H1 (cell line): ENCODE measurements around the gene MAP2K7. TPM values are rescaled to one million over a fixed set of nuclear protein-coding genes. Genes with fewer than 3 reads are reported as not detected.
A peak's percentile ranks its signal among the peaks of the same experiment; 100 is the strongest.

ENCODE experiments used
- CTCF ChIA-PET: fragments of 300-600 bp; sonication (Branson Sonifier 250); formaldehyde crosslinking; loops from one replicate; lab custom pipeline; 2021; ENCODE audit not compliant: partially characterized antibody; lab: Charles Lee
- POLR2A ChIA-PET: fragments of 300-600 bp; sonication (Branson Sonifier 250); formaldehyde crosslinking; loops from one replicate; lab custom pipeline; 2021; ENCODE audit warnings: inconsistent platforms; ENCODE audit not compliant: partially characterized antibody; lab: Charles Lee
- DNase-seq, 2 experiments: peaks; one replicate each; pipeline versions ENCODE4 v3.0.0 to v3.0.0-alpha.2; 2010 to 2022; ENCODE audit warnings: low spot score in 2 of 2, low read depth in 1 of 2, mixed read lengths in 1 of 2
- FAIRE-seq: peaks from 2 replicates; lab custom pipeline; 2011; peaks lifted over from hg19 to GRCh38; lab: Jason Lieb, UNC
- H2AFZ ChIP-seq: 2 replicates; pipeline ENCODE4 v1.8.1; 2012; ENCODE audit warnings: low read length, inconsistent platforms
- H2AK5ac ChIP-seq: 2 replicates; pipeline ENCODE4 v1.6.1; 2013; ENCODE audit warnings: low read depth, low read length
- H2BK120ac ChIP-seq: replicated peaks from 2 replicates; pipeline ENCODE3; 2013; ENCODE audit warnings: low read depth, low read length, inconsistent platforms
- H2BK12ac ChIP-seq: 2 replicates; pipeline ENCODE4 v1.6.1; 2013; ENCODE audit warnings: low read depth, low read length
- H2BK15ac ChIP-seq: 2 replicates; pipeline ENCODE4 v1.6.1; 2013; ENCODE audit warnings: low read length
- H2BK20ac ChIP-seq: 2 replicates; pipeline ENCODE4 v1.6.1; 2013; ENCODE audit warnings: low read length
- H2BK5ac ChIP-seq: 2 replicates; pipeline ENCODE4 v1.6.1; 2013; ENCODE audit warnings: low read depth, low read length
- H3K14ac ChIP-seq: 2 replicates; pipeline ENCODE4 v1.6.1; 2013; ENCODE audit warnings: inconsistent platforms; ENCODE audit not compliant: insufficient read length
- H3K18ac ChIP-seq: 2 replicates; pipeline ENCODE4 v1.6.1; 2013; ENCODE audit warnings: low read length; ENCODE audit errors: extremely low read depth
- H3K23ac ChIP-seq: 2 replicates; pipeline ENCODE4 v1.6.1; 2013; ENCODE audit warnings: inconsistent platforms; ENCODE audit not compliant: insufficient read length
- H3K23me2 ChIP-seq: 2 replicates; pipeline ENCODE4 v1.6.1; 2013; ENCODE audit warnings: low read depth, low read length
- H3K27ac ChIP-seq: 2 replicates; pipeline ENCODE4 v1.6.1; 2011; ENCODE audit warnings: low read depth, low read length, inconsistent platforms
- H3K27me3 ChIP-seq, 4 experiments: replicated peaks in 1 of 4; 1 replicate in 1 of 4; 2 replicates in 3 of 4; pipeline versions ENCODE4 v1.6.1 to v1.8.1; 2011 to 2013; ENCODE audit warnings: low read length in 3 of 4, mild to moderate bottlenecking in 3 of 4, inconsistent platforms in 2 of 4, mixed read lengths in 2 of 4, moderate library complexity in 1 of 4; ENCODE audit not compliant: control insufficient read depth in 3 of 4, insufficient read depth in 3 of 4; ENCODE audit errors: extremely low read depth in 1 of 4
- H3K36me3 ChIP-seq, 4 experiments: 2 replicates each; pipeline versions ENCODE4 v1.6.1 to v1.8.1; 2011 to 2013; ENCODE audit warnings: mild to moderate bottlenecking in 4 of 4, low read length in 3 of 4, moderate library complexity in 2 of 4, control low read depth in 1 of 4, inconsistent platforms in 1 of 4; ENCODE audit not compliant: insufficient read depth in 4 of 4, control insufficient read depth in 2 of 4
- H3K4ac ChIP-seq: replicated peaks from 2 replicates; pipeline ENCODE3; 2013; ENCODE audit warnings: low read length, low read depth, mixed read lengths, inconsistent platforms; ENCODE audit not compliant: insufficient read length
- H3K4me1 ChIP-seq, 4 experiments: replicated peaks in 1 of 4; 1 replicate in 1 of 4; 2 replicates in 3 of 4; pipeline versions ENCODE4 v1.6.1 to v1.8.1; 2011 to 2013; ENCODE audit warnings: low read length in 3 of 4, inconsistent platforms in 2 of 4, mixed read lengths in 1 of 4; ENCODE audit not compliant: insufficient read depth in 4 of 4, control insufficient read depth in 3 of 4
- H3K4me2 ChIP-seq, 2 experiments: 2 replicates each; pipeline versions ENCODE4 v1.6.1 to v1.8.1; 2011 to 2013; ENCODE audit warnings: low read depth in 2 of 2, low read length in 2 of 2, control low read depth in 1 of 2, inconsistent platforms in 1 of 2, mild to moderate bottlenecking in 1 of 2; ENCODE audit not compliant: insufficient read depth in 1 of 2
- H3K4me3 ChIP-seq, 4 experiments: fragments of 200-600, 300-600 bp in 1 of 4; sonication (generic), shearing (Covaris generic), sonication (Bioruptor Twin) in 1 of 4; 2 replicates each; pipeline versions ENCODE4 v1.5.1 to v1.8.1; 2011 to 2016; ENCODE audit warnings: low read length in 4 of 4, low read depth in 3 of 4, control low read depth in 2 of 4, inconsistent platforms in 2 of 4, mild to moderate bottlenecking in 2 of 4, mixed read lengths in 1 of 4, moderate library complexity in 1 of 4; ENCODE audit not compliant: insufficient read depth in 2 of 4; ENCODE audit errors: extremely low read depth in 1 of 4
- H3K56ac ChIP-seq: replicated peaks from 2 replicates; pipeline ENCODE3; 2013; ENCODE audit warnings: low read depth, mild to moderate bottlenecking, mixed read lengths, low read length, inconsistent platforms; ENCODE audit not compliant: insufficient read length
- H3K79me1 ChIP-seq: 2 replicates; pipeline ENCODE4 v1.6.1; 2013; ENCODE audit warnings: low read depth, low read length, control low read depth
- H3K79me2 ChIP-seq, 2 experiments: 2 replicates each; pipeline versions ENCODE4 v1.6.1 to v1.8.1; 2012 to 2013; ENCODE audit warnings: low read length in 2 of 2, mild to moderate bottlenecking in 2 of 2, inconsistent platforms in 1 of 2; ENCODE audit not compliant: insufficient read depth in 2 of 2, control insufficient read depth in 1 of 2
- H3K9ac ChIP-seq, 4 experiments: replicated peaks in 1 of 4; 1 replicate in 1 of 4; 2 replicates in 3 of 4; pipeline versions ENCODE4 v1.6.1 to v1.8.1; 2011 to 2013; ENCODE audit warnings: low read depth in 3 of 4, low read length in 3 of 4, control low read depth in 2 of 4, mild to moderate bottlenecking in 2 of 4, moderate library complexity in 2 of 4, inconsistent platforms in 1 of 4; ENCODE audit errors: extremely low read depth in 1 of 4
- H3K9me3 ChIP-seq, 2 experiments: 2 replicates each; pipeline versions ENCODE4 v1.6.1 to v1.8.1; 2012 to 2013; ENCODE audit warnings: mild to moderate bottlenecking in 2 of 2, moderate library complexity in 2 of 2, control low read depth in 1 of 2, inconsistent platforms in 1 of 2, low read depth in 1 of 2, low read length in 1 of 2, mixed read lengths in 1 of 2; ENCODE audit not compliant: insufficient read depth in 2 of 2
- H4K20me1 ChIP-seq, 2 experiments: replicated peaks in 1 of 2; 2 replicates each; pipeline versions ENCODE3 to v1.8.1; 2011 to 2013; ENCODE audit warnings: inconsistent platforms in 2 of 2, low read length in 2 of 2, mild to moderate bottlenecking in 1 of 2; ENCODE audit not compliant: insufficient read depth in 2 of 2, control insufficient read depth in 1 of 2
- H4K5ac ChIP-seq: 2 replicates; pipeline ENCODE4 v1.6.1; 2013; ENCODE audit warnings: low read length, low read depth, mixed read lengths, inconsistent platforms; ENCODE audit not compliant: insufficient read length
- H4K8ac ChIP-seq: 2 replicates; pipeline ENCODE4 v1.8.0; 2013; ENCODE audit warnings: mild to moderate bottlenecking, moderate library complexity, low read length, inconsistent platforms; ENCODE audit not compliant: insufficient read depth; ENCODE audit errors: extremely low read depth
- H4K91ac ChIP-seq: replicated peaks from 2 replicates; pipeline ENCODE3; 2013; ENCODE audit warnings: low read length, mixed read lengths, inconsistent platforms; ENCODE audit not compliant: insufficient read length
- ASH2L ChIP-seq: fragments of 200-600, 300-600 bp; sonication (generic); IDR thresholded peaks from one replicate; pipeline ENCODE4 v1.7.1; 2017; ENCODE audit warnings: low read length
- JUND ChIP-seq: IDR thresholded peaks from 2 replicates; pipeline ENCODE4 v1.6.1; 2011; ENCODE audit warnings: mild to moderate bottlenecking, improper control_type of control experiment, low read length
- NANOG ChIP-seq: IDR thresholded peaks from 2 replicates; pipeline ENCODE4 v1.6.1; 2011; ENCODE audit warnings: low read length, low read depth, mild to moderate bottlenecking, inconsistent platforms; ENCODE audit not compliant: insufficient read depth, poor library complexity, severe bottlenecking
- POLR2A ChIP-seq, 2 experiments: IDR thresholded peaks; 1 replicate in 1 of 2; 2 replicates in 1 of 2; pipeline ENCODE4 v1.6.1; 2011; ENCODE audit warnings: low read depth in 2 of 2, low read length in 2 of 2, mild to moderate bottlenecking in 2 of 2; ENCODE audit errors: control extremely low read depth in 1 of 2
- TBP ChIP-seq: IDR thresholded peaks from 2 replicates; pipeline ENCODE4 v1.6.1; 2011; ENCODE audit warnings: low read depth, low read length, improper control_type of control experiment
- whole genome bisulfite sequencing, 2 experiments: shearing (Covaris generic) in 1 of 2; methylation state at CpG; one replicate each; pipeline versions ENCODE4 v1.1.6 to v1.1.7; 2013 to 2015; ENCODE audit warnings: low lambda C conversion rate in 2 of 2, mixed read lengths in 2 of 2, inconsistent platforms in 1 of 2, low coverage in 1 of 2, missing lambda C conversion rate in 1 of 2; ENCODE audit not compliant: insufficient replicate concordance in 2 of 2, insufficient coverage in 1 of 2, insufficient read length in 1 of 2; ENCODE audit errors: extremely low coverage in 1 of 2, missing lambda C conversion rate in 1 of 2; 5-methylcytosine and 5-hydroxymethylcytosine counted together
- polyA plus RNA-seq, 7 experiments: library from polyadenylated mRNA; depleted of rRNA in 3 of 7; stranded (reverse) in 5 of 7; unstranded in 2 of 7; fragments of >200 nt in 5 of 7; fragments of 200-250 nt in 2 of 7; gene quantifications; 1 replicate in 5 of 7; 2 replicates in 1 of 7; 4 replicates in 1 of 7; pipeline versions ENCODE4 v1.2.1 to v1.2.3, GENCODE V29; 2011 to 2013; ENCODE audit warnings: missing spikeins in 2 of 7, mixed read lengths in 2 of 7
- total RNA-seq: library from RNA; stranded (reverse); fragmentation: NEBNext Ultra II Directional; extraction: Animal tissue kit (Norgen Biotek cat#: 25700); gene quantifications from 2 replicates; pipeline ENCODE4 v1.2.1, GENCODE V29; 2021

MAP2K7 gene
- total and polyA plus RNA-seq, 2 of the 8 experiments (the other 6 are each of a cell fraction or from before 2014, with no cell fraction given) = 8.9 to 38.3 TPM

DNA sequence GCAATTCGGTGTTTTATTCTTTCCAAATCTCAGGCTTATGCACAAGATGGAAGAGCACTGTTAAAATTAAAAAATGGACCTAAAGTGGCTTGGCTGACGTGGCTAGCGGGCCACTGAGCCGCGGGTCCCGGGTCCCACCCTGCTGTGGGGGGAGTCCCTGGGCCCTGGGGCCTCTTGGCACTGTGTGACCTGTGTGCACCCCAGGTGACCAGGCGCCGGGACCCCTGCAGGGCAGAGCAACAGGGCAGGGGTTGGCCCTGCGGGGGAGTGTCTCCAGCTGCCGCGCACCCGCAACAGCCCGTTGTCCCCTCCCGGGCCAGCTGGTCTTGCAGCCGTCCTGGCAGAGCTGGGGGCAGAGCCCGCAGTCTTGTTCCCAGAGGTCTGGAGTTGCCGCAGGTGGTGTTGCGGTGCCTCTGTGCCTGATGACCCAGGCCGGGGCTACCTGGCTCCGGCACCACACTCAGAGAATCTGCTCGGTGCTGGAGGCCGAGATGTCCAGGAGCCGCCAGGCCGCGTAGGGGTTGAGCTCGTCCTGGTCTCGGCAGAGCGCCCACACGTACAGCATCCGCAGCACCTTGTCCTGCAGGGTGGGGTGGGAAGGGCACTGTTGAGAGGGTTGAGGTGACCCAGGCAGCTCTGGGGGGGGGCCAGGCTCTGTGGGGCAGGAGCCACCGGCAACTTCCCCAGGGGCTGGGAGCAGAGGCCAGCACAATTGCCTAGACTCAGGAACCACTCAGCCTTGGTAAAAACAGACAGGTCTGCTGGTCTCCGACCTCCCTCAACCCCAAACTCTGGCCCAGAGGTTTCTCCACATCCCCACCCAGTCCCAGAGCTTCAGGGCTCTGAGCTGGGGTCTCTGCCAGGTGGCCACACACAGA, 23.3 kb downstream of the MAP2K7 start:
- no peak overlapping the region for H3K27ac ChIP-seq
- H3K79me2 ChIP-seq = no peaks in the 10 kb centered on the region
- H4K91ac ChIP-seq = no peak overlapping the region
- no peaks in the 10 kb centered on the region for H3K9me3 ChIP-seq
- H3K14ac ChIP-seq = no peak overlapping the region
- H2BK20ac ChIP-seq = no peak overlapping the region
- H3K27me3 ChIP-seq = no peaks in the 10 kb centered on the region
- peak overlapping the region; percentile 84; the same call in 1 of the 2 replicates for H4K8ac ChIP-seq
- DNase-seq = no peak
- TF ChIP-seq POLR2A (IDR thresholded peaks at IDR 0.05; ENCODE audit: control extremely low read depth in 1 of 2, low read depth in 2 of 2, low read length in 2 of 2) = no peak
- no peak for TF ChIP-seq JUND
- no peak for TF ChIP-seq NANOG
- no peak for TF ChIP-seq ASH2L
- TF ChIP-seq TBP = no peak
- H3K79me1 ChIP-seq = no peaks in the 10 kb centered on the region
- no peak overlapping the region for H2AFZ ChIP-seq
- peaks cover 3 to 17% (median 11%) of the 10 kb centered on the region in 4 experiments; a peak in 6 of 8 replicates for H3K36me3 ChIP-seq
- no peak overlapping the region for H2AK5ac ChIP-seq
- H2BK15ac ChIP-seq = no peak overlapping the region
- CTCF ChIA-PET = interaction anchor here (0.7 to 1.9 kb wide), 14 partner anchors 9 to 74 kb away, joined by 3 to 10 read pairs (median 4); partner anchors contain the start of gene TGFBR3L
- H4K5ac ChIP-seq = no peak overlapping the region
- H2BK120ac ChIP-seq = no peak overlapping the region
- H3K23ac ChIP-seq = no peak overlapping the region
- no peak overlapping the region for H3K4ac ChIP-seq
- H2BK5ac ChIP-seq = no peak overlapping the region
- no peak overlapping the region for H3K56ac ChIP-seq
- WGBS, 2 experiments = 93% methylated on average over 25 of the region's 32 CpGs; no CpG with 5 or more reads in 1 of the 2 experiments
- POLR2A ChIA-PET = interaction anchor here (0.7 to 10.4 kb wide), 13 partner anchors 9 to 223 kb away, joined by 3 to 205 read pairs (median 4); partner anchors contain the start of genes FBN3, TGFBR3L and TIMM44
- H3K18ac ChIP-seq = no peak overlapping the region
- H3K4me3 ChIP-seq = peak overlapping the region in 1 of 4 experiments; percentile 59; a peak in 1 of 8 replicates
- no peak overlapping the region for H3K9ac ChIP-seq
- no peak overlapping the region for H2BK12ac ChIP-seq
- H3K4me2 ChIP-seq = peak overlapping the region; percentile 4 to 91; a peak in 2 of 4 replicates
- H3K4me1 ChIP-seq = peaks cover 0 to 8% (median 2%) of the 10 kb centered on the region in 4 experiments; a peak in 5 of 7 replicates
- H4K20me1 ChIP-seq = peaks cover 8 to 20% of the 10 kb centered on the region in 2 experiments
- H3K23me2 ChIP-seq = peaks cover 4% of the 10 kb centered on the region; the same call in 1 of the 2 replicates
- no peak for FAIRE-seq
